Muscle of back (tissue), 11 donors: ENCODE measurements around the gene DCP2. TPM values are rescaled to one million over a fixed set of nuclear protein-coding genes. Genes with fewer than 3 reads are reported as not detected.
"Not testable (repeated sequence)": the region's sequence is repeated elsewhere in the genome, so short reads cannot be mapped to it uniquely, and the experiment has no call there.

ENCODE experiments used
- DNase-seq, 3 donors: peaks; one replicate each; pipeline versions ENCODE4 v3.0.0 to v3.0.0-alpha.2; 2013
- polyA plus RNA-seq, 10 donors: library from polyadenylated mRNA; unstranded; fragments of 120-200 nt; gene quantifications; one replicate each; pipeline ENCODE4 v1.2.1, GENCODE V29; 2013; ENCODE audit not compliant: insufficient read length in 10 of 10

The DCP2 gene
- polyA plus RNA-seq, 10 donors, result 15.1 to 29.1 (median 21.7) TPM

DNA sequence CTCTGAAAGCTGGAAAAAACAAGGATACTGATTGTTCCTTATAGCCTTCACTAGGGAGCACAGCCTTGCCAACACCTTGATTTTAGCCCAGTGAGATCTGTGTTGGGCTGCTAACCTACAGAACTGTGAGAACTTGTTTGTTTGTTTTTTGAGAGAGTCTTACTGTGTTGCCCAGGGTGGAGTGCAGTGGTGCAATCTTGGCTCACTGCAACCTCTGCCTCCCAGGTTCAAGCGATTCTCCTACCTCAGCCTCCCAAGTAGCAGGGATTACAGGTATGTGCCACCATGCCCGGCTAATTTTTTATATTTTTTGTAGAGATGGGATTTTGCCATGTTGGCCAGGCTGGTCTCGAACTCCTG is 13.2 kb upstream of the DCP2 start:
- not testable (repeated sequence) for DNase-seq

DNA sequence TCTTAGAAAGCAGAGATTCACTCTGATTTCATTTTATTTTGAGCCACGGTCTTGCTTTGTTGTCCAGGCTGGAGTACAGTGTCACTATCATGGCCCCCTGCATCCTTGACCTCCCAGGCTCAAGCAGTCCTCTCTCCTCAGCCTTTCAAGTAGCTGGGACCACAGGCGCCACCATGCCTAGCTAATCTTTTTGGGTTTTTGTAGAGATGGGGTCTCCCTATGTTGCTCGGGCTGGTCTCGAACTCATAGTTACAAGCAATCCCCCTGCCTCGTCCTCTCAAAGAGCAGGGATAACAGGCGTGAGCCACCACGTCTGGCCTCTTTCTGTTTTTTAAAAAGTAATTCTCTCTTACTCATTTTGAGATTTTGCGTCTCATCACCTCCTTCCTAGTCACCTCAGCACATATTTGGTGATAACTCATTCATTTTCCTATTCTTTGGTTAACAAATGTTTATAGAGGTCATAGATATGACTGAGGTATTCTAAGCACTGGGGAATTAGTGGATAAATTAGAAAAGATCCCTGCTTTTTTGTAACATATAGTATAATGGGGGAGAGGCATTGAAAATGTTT is 10.8 kb upstream of the DCP2 start:
- no peak for DNase-seq

DNA sequence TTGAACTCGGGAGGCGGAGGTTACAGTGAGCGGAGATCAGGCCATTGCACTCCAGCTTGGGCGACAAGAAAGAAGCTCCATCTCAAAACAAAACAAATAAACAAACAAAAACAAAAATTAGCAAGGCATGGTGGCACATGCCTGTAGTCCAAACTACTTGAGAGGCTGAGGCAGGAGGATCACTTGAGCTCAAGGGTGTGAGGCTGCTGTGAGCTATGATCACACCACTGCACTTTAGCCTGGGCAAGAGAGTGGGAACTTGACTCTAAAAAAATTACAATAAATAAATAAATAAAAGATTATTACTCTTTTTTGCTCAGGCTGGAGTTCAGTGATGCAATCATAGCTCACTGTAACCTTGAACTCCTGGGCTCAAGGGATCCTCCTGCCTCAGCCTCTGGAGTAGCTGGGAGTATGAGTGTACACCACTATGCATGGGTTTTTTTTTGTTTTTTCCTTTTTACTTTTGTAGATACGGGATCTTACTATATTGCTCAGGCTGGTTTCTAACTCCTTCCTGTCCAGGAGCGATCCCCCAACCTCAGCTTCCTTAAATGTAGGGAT is 9.0 kb upstream of the DCP2 start:
- no peak for DNase-seq

DNA sequence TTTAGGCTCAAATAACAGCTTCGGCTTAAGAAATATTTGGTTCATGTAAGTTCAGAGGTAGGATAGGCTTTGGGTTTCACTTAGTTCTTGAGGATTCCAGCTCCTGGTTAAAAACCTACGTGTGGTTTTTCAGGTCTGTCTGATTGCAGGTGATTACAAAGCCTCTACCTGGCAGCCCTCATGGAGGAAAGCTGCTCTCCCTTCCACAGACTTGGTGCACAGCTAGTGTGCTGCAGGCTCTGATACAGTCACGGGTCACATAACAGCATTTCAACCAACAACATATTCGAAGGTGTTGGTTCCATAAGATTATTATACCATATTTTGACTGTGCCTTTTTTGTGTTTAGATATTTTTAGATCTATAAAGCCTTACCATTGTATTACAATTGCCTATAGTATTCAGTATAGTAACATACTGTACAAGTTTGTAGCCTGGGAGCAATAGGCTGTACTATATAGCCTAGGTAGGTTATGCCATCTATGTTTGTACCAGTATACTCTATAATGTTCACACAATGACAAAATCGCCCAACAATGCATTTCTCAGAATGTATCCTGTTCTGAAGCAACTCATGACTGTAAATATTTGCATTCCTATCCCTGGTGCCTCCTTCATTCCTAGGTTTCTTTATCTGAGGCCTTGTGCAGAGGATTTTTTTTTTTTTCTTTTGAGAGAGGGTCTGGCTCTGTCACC is 8.0 kb upstream of the DCP2 start:
- DNase-seq, result no peak

DNA sequence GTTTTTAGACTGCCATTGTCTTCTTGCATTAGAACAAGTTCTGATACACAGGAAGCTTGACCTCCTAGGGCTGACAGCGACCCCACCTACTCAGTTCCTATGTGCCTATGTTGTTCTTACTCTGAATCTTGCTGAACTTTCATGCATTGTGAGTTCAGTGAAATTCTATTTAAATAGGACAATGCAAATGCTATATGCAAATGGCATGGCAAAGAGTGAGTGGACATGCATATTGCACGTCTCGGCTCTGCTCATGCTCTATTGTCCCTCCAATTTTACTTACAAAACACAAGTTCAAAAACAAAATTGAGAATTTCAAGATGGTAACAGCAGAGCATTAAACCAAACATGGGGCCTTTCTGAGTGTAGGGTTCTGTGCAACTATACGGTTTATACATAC is 5.3 kb upstream of the DCP2 start:
- DNase-seq, result no peak

DNA sequence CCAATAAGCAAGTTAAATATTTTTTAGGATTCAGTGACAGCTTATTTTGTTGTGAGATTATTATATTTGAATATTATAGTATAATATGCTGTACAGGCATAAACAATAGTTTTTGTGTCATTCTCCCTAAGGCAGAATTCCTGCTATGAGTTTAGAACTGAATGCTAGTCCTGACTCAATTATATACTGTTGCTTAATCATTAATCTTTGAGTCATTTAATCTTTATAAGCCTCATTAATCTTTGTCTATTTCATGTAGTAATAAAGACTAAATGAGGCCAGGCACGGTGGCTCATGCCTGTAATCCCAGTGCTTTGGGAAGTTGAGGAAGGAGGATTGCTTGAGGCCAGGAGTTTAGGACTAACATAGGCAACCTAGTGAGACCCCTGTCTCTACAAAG is 3.6 kb upstream of the DCP2 start:
- DNase-seq, result no peak

DNA sequence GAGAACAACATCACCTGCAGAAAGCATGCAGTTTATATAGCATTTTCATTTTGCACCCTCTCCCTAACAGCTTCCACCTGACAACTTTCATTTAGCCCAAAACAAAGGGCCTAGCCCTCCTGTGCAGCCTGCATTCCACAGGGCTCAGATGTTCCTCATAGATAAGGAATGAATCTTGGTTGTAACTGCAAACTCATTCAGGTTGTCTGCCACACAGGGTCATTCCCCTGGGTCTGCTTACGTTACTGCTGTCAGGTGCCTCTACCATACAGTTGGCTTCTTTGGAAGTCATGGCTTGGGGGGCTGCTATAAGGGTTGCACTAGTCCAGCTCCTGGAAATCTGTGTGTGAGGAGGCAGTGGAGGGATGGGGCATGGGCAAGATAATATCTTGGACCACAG is 2.7 kb upstream of the DCP2 start:
- no peak for DNase-seq

DNA sequence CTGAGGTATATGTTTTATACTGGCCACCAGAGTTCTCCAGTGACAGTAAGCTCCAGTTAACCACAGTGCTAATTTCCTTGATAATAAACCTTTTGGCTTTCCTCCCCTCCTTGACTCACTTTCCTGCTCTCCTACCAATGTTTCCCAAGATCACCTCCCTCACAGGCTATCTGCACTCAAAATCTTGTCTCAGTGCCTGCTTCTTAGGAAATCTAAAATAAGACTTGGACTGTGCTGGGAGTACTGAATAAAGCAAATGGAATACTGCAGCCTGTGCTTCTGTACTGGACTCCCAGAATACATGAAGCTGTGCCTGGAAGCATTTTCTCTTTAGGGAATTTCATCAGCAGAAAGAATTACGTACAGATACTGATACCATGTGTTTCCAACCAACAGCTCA is 1.7 kb upstream of the DCP2 start:
- no peak for DNase-seq

DNA sequence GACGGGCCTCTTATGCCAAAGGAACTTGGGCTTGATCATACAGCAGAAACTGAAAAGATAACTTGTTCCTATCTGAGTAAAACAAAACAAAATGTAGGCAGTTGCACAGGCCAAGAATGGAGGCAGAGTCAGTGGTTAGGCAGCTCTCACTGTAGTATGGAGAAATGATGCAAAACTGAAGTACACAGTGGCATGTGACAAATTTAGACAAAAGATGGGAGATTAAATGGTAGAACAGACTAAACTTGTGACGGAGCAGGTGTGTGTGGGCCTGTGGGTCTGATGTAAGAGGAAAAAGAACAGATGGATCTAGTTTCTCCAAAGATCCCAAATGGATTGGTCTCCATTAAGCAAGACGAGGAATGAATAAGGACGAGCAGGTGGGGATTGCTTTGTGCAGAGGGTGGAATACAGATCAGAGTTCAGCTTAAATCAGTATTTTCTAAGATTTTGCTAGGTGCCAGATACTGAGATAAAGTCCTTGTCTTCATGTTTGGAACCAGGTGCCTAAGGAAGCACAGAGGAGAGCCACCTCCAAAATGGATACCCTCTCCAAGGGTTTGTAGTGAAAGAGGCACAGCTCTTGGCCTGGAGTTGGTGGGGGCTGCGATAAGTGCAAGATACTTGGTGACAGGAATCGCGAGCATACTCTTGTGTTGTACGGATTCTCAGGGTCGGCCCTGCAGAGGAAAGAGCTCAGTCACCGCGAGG is 722 bp upstream of the DCP2 start:
- DNase-seq, result peak in 1 of 3 donors; percentile 17

DNA sequence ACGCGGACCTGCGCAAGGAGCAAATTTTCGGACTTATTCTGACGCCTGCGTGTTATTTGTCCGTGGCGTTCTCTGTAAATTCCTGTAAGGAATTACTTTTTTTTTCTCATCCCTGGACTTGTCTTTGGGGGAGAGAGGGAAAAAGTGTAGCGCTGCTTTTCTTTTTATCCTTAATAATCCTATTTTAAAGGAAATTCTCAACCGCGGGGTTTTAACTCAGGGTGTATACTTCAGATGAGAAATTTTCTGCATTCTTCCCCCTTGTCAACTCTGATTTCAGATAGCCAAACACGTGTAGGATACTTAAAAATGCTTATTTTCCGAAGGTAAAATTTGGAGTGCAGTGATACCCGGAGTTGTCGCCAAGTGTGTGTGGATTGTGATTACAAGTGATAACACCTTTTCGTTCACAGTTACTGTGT is 853 bp downstream of the DCP2 start:
- DNase-seq, result no peak

DNA sequence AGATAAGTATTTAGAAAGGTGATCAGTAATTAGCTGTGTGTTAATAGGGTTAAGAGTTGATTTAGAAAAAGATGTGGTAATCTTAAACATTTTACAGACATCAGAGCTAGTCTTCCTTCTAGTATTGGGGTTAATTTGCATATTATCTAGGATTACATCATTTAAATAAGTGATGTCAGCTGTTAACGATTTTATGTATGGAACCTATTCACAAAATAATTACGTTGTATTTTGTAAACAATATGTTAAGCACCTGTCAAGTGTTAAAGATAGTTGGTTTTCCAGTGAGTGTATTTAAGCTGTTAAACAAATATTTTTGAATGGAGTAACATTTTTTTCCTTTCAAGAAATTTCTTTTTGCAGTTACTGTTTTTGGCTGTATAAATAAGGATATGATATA is 2.2 kb downstream of the DCP2 start:
- DNase-seq, result no peak

DNA sequence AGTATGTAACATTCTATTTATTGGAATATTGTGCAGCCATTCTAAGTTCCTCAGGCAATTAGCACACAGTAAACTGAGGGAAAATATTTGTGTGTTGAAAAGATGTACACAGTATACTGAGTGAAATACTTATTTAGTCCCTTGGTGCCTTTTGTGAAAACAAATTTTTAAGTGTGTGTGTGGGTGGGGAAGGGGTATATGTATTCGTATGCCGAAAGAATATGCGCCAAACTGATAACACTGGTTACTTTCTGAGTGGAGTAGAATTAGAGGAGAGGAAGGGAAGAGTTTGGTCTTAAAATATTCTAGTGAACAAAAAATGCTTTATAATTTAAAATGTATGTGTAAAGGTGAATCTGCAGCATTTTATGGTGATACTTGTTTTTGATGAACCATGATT is 3.1 kb downstream of the DCP2 start:
- no peak for DNase-seq

DNA sequence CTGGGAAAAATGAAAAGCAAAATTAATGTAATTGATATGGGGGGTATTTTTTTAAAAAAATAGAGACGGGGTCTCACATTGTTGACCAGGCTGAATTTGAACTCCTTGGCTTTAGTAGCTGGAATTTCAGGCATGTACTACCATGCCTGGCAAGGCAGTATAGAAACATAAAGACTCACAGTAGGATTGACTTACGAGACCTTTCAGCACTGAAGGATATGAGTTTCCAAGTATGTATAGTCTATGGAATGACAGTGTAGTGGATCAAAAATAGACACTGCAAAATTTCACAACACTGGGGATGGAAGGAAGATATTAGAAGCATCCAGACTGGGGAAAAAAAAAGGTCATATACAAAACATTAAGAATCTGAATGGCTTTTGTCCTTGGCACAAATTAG is 6.8 kb downstream of the DCP2 start:
- DNase-seq, result peak in 1 of 3 donors; percentile 39

DNA sequence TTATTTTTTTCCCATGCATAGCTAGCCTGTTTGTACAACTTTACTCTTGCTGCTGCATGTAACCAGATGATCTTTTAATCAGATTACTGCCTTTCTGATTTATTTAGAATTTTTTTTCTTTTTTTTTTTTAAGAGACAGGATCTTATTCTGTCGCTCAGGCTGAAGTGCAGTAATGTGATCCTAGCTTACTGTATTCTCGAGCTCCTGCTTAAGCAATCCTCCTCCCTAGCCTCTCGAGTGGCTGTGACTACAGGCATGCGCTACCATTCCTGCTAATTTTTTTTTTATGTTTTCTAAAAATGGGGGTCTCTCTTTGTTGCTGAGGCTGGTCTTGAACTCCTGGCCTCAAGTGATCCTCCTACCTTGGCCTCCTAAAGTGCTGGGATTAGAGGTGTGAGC is 9.6 kb downstream of the DCP2 start:
- DNase-seq, result no peak

DNA sequence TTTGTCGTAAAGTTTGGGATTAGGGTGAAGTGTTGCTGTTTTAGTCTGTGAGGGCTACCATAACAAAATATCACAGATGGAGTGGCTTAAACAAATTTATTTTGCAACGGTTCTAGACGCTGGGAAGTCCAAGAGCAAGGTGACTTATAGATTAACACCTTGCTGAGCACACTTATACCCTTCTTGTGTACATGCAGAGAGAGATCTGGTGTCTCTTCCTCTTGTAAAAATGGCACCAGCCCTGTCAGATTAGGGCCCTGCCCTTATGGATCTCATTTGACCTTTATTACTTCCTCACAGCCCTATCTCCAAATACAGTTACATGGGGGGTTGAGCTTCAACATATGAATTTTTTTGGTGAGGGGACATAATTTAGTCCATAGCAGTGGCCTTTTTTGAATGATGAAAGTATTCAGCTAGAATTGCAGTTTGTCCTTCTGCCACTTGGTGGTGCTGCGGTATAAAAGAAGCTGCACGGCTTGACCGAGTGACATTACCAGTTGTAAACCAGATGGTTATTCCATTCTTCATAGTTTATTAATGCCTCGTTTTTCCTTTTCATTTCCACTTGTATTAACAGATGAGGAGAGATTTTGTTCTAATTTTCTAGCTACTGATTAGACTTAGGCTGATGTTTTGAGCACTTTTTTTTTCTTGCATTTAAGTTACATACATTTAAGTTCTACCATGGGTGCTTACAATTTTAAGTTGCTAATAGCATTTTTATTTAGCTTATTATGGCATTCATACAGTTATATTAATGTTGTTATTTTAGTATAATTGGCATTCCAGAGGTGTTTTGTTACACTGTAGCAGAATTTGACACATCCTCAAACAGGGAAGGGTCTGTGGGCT is 19.4 kb downstream of the DCP2 start:
- peak; percentile 73 to 86 (median 81) for DNase-seq

DNA sequence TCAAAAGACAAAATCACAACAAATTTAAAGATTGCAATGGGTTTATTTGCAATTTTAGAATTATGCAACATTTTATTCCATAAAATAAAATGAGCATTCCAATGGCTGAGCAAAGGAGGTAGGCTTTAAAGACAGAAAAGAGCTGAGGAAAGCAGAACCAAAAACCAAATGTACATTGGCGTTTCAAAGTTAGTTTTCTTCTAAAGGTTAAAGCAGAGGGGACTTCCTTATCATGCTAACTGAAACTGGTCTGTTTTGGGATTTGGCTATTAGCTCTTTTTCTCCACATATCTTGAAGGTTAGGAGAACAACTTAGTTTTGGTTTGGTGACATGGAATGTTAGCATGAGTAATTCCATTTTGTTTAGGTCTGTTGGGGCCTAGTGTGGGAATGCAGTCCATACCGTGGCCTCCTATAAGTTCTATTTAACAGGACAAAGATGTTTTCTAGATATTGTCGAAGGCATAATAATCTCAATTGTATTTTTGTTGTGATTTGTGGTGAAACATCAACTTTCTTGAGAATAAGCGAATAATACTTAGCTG is 20.3 kb downstream of the DCP2 start:
- DNase-seq, result no peak

DNA sequence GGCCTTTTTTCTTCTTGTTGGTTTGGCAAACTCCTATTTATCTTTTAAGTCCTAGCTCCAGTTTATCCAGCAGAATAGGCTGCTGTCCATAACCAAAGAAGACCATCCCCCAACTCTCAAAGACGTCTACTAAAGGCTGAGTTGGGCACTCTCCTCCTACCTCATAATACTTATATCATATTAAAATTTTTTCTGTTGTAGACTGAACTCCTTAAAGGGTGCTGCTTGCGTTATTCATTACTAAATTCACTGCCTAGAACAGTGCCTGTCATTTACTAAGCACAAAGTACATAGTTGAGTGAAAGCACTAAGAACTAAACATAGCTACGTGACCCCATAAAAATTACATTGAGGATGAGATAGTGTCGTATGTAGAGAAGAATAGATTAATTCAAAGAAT is 21.7 kb downstream of the DCP2 start:
- no peak for DNase-seq

DNA sequence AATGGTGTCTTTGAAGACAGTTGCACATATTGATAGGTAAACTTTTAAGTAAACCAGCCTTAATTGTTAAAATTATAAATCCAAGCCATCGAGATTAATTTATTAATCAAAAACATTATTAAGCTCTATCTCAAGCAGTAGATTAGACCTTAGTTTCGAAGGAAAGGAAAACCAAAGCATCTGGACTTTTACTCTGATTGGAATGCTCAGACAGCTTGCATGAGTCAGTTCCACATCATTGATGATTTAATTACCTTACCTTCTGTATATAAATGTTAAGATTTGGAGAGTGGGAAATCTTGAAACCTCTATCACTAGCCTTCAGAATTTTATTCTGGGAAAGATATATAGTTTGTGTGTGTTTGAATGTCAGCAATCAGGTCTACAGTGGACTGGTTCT is 23.9 kb downstream of the DCP2 start:
- no peak for DNase-seq

DNA sequence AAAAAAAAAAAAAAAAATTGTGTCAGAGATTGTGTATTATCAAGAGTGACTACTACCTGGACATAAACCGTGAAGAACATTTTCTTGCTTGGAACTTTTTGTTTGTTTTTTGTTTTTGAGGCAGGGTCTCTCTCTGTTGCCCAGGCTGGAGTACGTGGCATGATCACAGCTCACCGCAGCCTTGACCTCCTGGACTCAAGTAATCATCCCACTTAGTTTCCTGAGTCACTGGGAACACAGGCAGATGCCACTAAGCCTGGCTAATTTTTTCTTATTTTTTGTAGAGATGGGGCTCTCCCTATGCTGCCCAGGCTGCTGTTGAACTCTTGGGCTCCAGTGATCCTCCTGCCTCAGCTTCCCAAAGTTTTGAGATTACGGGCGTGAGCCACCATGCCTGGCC is 25.8 kb downstream of the DCP2 start:
- DNase-seq, result no peak

DNA sequence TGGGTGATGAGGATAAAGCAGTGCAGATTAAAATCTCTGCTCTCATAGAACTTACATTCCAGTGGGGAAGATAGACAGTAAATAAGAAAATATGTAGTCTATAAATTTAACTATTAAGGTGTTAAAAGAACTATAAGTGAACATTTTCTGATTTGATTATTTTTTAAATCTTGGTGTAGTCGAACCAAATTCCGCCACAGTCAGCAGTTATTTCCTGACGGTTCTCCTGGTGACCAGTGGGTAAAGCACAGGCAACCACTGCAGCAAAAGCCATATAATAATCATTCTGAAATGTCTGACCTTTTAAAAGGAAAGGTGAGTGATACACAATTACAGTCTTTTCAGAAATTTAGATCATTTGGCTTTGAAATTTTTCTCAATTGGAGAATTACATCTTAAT is 27.2 kb downstream of the DCP2 start:
- DNase-seq, result no peak

DNA sequence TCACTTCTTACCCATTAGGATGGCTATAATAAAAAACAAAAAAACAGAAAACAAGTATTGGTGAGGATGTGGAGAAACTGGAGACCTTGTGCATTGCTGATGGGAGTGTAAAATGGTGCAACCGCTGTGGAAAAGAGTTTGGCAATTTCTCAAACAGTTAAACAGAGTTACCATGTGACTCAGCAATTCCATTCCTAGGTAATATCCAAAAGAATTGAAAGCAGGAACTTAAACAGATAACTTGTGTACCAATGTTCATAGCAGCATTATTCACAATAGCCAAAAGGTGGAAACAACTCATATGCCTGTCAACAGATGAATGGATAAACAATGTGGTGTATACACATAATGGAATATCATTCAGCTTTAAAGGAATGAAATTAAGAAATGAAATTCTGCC is 28.9 kb downstream of the DCP2 start:
- no peak for DNase-seq
